SJCRH30 (cell line): Measurements from ENCODE around the gene GPR62. TPM values are rescaled to one million over a fixed set of nuclear protein-coding genes. Genes with fewer than 3 reads are reported as not detected.

Experiments
- DNase-seq, 2 experiments: peaks; one replicate each; pipeline ENCODE4 v3.0.0-alpha.2; 2015 to 2020
- H3K27ac ChIP-seq: fragments of 250-450 bp; sonication (Bioruptor Pico); 2 replicates; pipeline ENCODE4 v1.5.1; 2020; ENCODE audit warnings: mild to moderate bottlenecking, moderate library complexity
- H3K27me3 ChIP-seq: fragments of 250-450 bp; sonication (Bioruptor Pico); 2 replicates; pipeline ENCODE4 v1.5.1; 2020; ENCODE audit warnings: mild to moderate bottlenecking, moderate library complexity
- H3K36me3 ChIP-seq: fragments of 250-450 bp; sonication (Bioruptor Pico); 2 replicates; pipeline ENCODE4 v1.5.1; 2020; ENCODE audit warnings: mild to moderate bottlenecking, moderate library complexity
- H3K4me1 ChIP-seq: fragments of 250-450 bp; sonication (Bioruptor Pico); 2 replicates; pipeline ENCODE4 v1.5.1; 2020; ENCODE audit warnings: mild to moderate bottlenecking, moderate library complexity
- H3K4me3 ChIP-seq: fragments of 250-450 bp; sonication (Bioruptor Pico); 2 replicates; pipeline ENCODE4 v1.5.1; 2020; ENCODE audit warnings: mild to moderate bottlenecking, moderate library complexity
- H3K9me3 ChIP-seq: fragments of 250-450 bp; sonication (Bioruptor Pico); replicated peaks from 2 replicates; pipeline ENCODE4 v1.5.1; 2020; ENCODE audit warnings: mild to moderate bottlenecking, moderate library complexity
- total RNA-seq: library from RNA; depleted of rRNA; stranded (reverse); fragments of >200 nt; shearing (Covaris generic); gene quantifications from 2 replicates; pipeline ENCODE4 v1.2.3, GENCODE V29; 2014

Gene GPR62
- total RNA-seq, 1 experiment from 2014 or later = not detected

GRCh38 chr3:51955893-51956770 lies 951 bp downstream of the GPR62 start:
- Histone ChIP-seq H3K9me3 (no peaks in the 10 kb centered on the region), H3K4me1 (peaks cover 8% of the 10 kb centered on the region; the same call in 1 of the 2 replicates), H3K4me3 (no peak overlapping the region), H3K36me3 (peaks cover 48% of the 10 kb centered on the region), H3K27me3 (no peaks in the 10 kb centered on the region), H3K27ac (no peak overlapping the region)
- no peak for DNase-seq

- no peak for DNase-seq
- Histone ChIP-seq H3K9me3 (no peaks in the 10 kb centered on the region), H3K27ac (no peak overlapping the region), H3K4me1 (peaks cover 21% of the 10 kb centered on the region), H3K27me3 (no peaks in the 10 kb centered on the region), H3K4me3 (no peak overlapping the region), H3K36me3 (peaks cover 53% of the 10 kb centered on the region)
Measured at GRCh38 chr3:51957520-51958205, 2.5 kb downstream of the GPR62 start.

GRCh38 chr3:51958603-51959521 lies 3.7 kb downstream of the GPR62 start:
- Histone ChIP-seq H3K4me3 (no peak overlapping the region), H3K9me3 (no peaks in the 10 kb centered on the region), H3K27me3 (no peaks in the 10 kb centered on the region), H3K4me1 (peaks cover 27% of the 10 kb centered on the region), H3K27ac (no peak overlapping the region), H3K36me3 (peaks cover 53% of the 10 kb centered on the region)
- no peak for DNase-seq

GRCh38 chr3:51959651-51960050 lies 4.5 kb downstream of the GPR62 start:
- no peaks in the 10 kb centered on the region for H3K9me3 ChIP-seq
- H3K27me3 ChIP-seq = no peaks in the 10 kb centered on the region
- peaks cover 30% of the 10 kb centered on the region for H3K4me1 ChIP-seq
- DNase-seq = no peak
- no peak overlapping the region for H3K4me3 ChIP-seq
- no peak overlapping the region for H3K27ac ChIP-seq
- H3K36me3 ChIP-seq = peaks cover 53% of the 10 kb centered on the region

- Histone ChIP-seq H3K27ac (no peak overlapping the region), H3K4me3 (no peak overlapping the region), H3K9me3 (no peaks in the 10 kb centered on the region), H3K36me3 (peaks cover 52% of the 10 kb centered on the region), H3K27me3 (no peaks in the 10 kb centered on the region), H3K4me1 (peaks cover 37% of the 10 kb centered on the region)
- no peak for DNase-seq
Measured at GRCh38 chr3:51960386-51960785, 5.2 kb downstream of the GPR62 start.

- no peak for DNase-seq
- Histone ChIP-seq H3K4me3 (no peak overlapping the region), H3K9me3 (no peaks in the 10 kb centered on the region), H3K36me3 (peaks cover 54% of the 10 kb centered on the region), H3K27ac (no peak overlapping the region), H3K4me1 (peaks cover 44% of the 10 kb centered on the region), H3K27me3 (no peaks in the 10 kb centered on the region)
Measured at GRCh38 chr3:51961011-51961410, 5.8 kb downstream of the GPR62 start.

GRCh38 chr3:51961602-51962569 lies 6.7 kb downstream of the GPR62 start:
- Histone ChIP-seq H3K4me1 (peaks cover 45% of the 10 kb centered on the region), H3K9me3 (no peaks in the 10 kb centered on the region), H3K4me3 (no peak overlapping the region), H3K27me3 (no peaks in the 10 kb centered on the region), H3K36me3 (peaks cover 48% of the 10 kb centered on the region), H3K27ac (no peak overlapping the region; the same call in 1 of the 2 replicates)
- DNase-seq = peak in 1 of 2 experiments; percentile 51

- H3K27me3 ChIP-seq = no peaks in the 10 kb centered on the region
- DNase-seq = peak in 1 of 2 experiments; percentile 34
- H3K27ac ChIP-seq = peak overlapping the region; percentile 91; the same call in 1 of the 2 replicates
- peaks cover 46% of the 10 kb centered on the region for H3K4me1 ChIP-seq
- H3K9me3 ChIP-seq = no peaks in the 10 kb centered on the region
- no peak overlapping the region for H3K4me3 ChIP-seq
- H3K36me3 ChIP-seq = peaks cover 39% of the 10 kb centered on the region
Measured at GRCh38 chr3:51962854-51963530, 7.8 kb downstream of the GPR62 start.

- peaks cover 54% of the 10 kb centered on the region for H3K4me1 ChIP-seq
- no peaks in the 10 kb centered on the region for H3K27me3 ChIP-seq
- H3K9me3 ChIP-seq = no peaks in the 10 kb centered on the region
- H3K27ac ChIP-seq = peak overlapping the region; percentile 91
- DNase-seq = peak; percentile 99
- H3K4me3 ChIP-seq = peak overlapping the region; percentile 90
- H3K36me3 ChIP-seq = peaks cover 29% of the 10 kb centered on the region
Measured at GRCh38 chr3:51963951-51964451, 8.8 kb downstream of the GPR62 start.

GRCh38 chr3:51964521-51964920 lies 9.3 kb downstream of the GPR62 start:
- H3K4me1 ChIP-seq = peaks cover 59% of the 10 kb centered on the region

GRCh38 chr3:51966016-51966415 lies 10.8 kb downstream of the GPR62 start:
- Histone ChIP-seq H3K4me3 (peak overlapping the region; percentile 90), H3K27me3 (no peaks in the 10 kb centered on the region), H3K9me3 (no peaks in the 10 kb centered on the region), H3K27ac (peak overlapping the region; percentile 68; the same call in 1 of the 2 replicates), H3K4me1 (peaks cover 59% of the 10 kb centered on the region), H3K36me3 (peaks cover 9% of the 10 kb centered on the region)
- DNase-seq = no peak

More at GRCh38 chr3:51964521-51964920, 9.3 kb downstream of the GPR62 start:
- Histone ChIP-seq H3K36me3 (peaks cover 24% of the 10 kb centered on the region), H3K27me3 (no peaks in the 10 kb centered on the region), H3K4me3 (peak overlapping the region; percentile 90), H3K27ac (peak overlapping the region; percentile 91), H3K9me3 (no peaks in the 10 kb centered on the region)
- DNase-seq = no peak

- peaks cover 8% of the 10 kb centered on the region for H3K36me3 ChIP-seq
- peak overlapping the region; percentile 68 for H3K27ac ChIP-seq
- no peaks in the 10 kb centered on the region for H3K9me3 ChIP-seq
- DNase-seq = peak in 1 of 2 experiments; percentile 42
- H3K4me3 ChIP-seq = peak overlapping the region; percentile 90
- peaks cover 58% of the 10 kb centered on the region for H3K4me1 ChIP-seq
- no peaks in the 10 kb centered on the region for H3K27me3 ChIP-seq
Measured at GRCh38 chr3:51966486-51966885, 11.3 kb downstream of the GPR62 start.

GRCh38 chr3:51966922-51967383 lies 11.8 kb downstream of the GPR62 start:
- peak in 1 of 2 experiments; percentile 41 for DNase-seq
- H3K27me3 ChIP-seq = no peaks in the 10 kb centered on the region
- H3K4me3 ChIP-seq = peak overlapping the region; percentile 90
- H3K27ac ChIP-seq = peak overlapping the region; percentile 68
- H3K4me1 ChIP-seq = peaks cover 53% of the 10 kb centered on the region
- no peaks in the 10 kb centered on the region for H3K9me3 ChIP-seq
- peaks cover 4% of the 10 kb centered on the region; the same call in 1 of the 2 replicates for H3K36me3 ChIP-seq
